Measurements from ENCODE around the gene PCDHB8.

GRCh38 chr5:141150993-141151325, 26.6 kb upstream of the PCDHB8 start:
- TF ChIP-seq TSHZ2 (CRISPR knock-in tag; IDR thresholded peaks at IDR 0.05) (no peak), RARB (CRISPR knock-in tag; IDR thresholded peaks at IDR 0.05) (no peak), ISL1 (CRISPR knock-in tag; IDR thresholded peaks at IDR 0.05) (no peak), ARNTL (CRISPR knock-in tag; IDR thresholded peaks at IDR 0.05; ENCODE audit: borderline replicate concordance, low read depth) (no peak), PATZ1 (CRISPR knock-in tag; IDR thresholded peaks at IDR 0.05; ENCODE audit: borderline replicate concordance) (no peak), CREB5 (CRISPR knock-in tag; IDR thresholded peaks at IDR 0.05; ENCODE audit: low read depth) (no peak), CSDC2 (CRISPR knock-in tag; IDR thresholded peaks at IDR 0.05) (no peak), ZFP3 (CRISPR knock-in tag; IDR thresholded peaks at IDR 0.05) (no peak), SNAI2 (CRISPR knock-in tag; IDR thresholded peaks at IDR 0.05) (no peak)

Measured in SK-N-SH treated with all-trans-retinoic acid at 6 μM for 48 hours (cell line).